NCI-H1092 treated with DMSO at 0.1 percent for 48 hours (cell line): ENCODE results near the gene FAM177A1.

Source experiments
- DNase-seq: peaks from one replicate; lab custom pipeline; 2025; lab: John Stamatoyannopoulos, UW

FAM177A1 gene

DNA sequence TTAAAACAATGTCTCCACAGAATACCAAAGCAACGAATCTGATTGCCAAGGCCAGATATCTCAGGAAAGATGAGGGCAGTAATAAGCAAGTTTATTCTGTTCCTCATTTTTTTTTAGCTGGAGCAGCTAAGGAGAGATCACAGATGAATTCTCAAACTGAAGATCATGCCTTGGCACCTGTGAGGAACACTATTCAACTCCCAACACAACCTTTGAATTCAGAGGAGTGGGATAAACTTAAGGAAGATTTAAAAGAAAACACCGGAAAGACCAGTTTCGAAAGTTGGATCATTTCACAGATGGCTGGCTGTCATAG, 77.3 kb downstream of the FAM177A1 start:
- DNase-seq = no peak

DNA sequence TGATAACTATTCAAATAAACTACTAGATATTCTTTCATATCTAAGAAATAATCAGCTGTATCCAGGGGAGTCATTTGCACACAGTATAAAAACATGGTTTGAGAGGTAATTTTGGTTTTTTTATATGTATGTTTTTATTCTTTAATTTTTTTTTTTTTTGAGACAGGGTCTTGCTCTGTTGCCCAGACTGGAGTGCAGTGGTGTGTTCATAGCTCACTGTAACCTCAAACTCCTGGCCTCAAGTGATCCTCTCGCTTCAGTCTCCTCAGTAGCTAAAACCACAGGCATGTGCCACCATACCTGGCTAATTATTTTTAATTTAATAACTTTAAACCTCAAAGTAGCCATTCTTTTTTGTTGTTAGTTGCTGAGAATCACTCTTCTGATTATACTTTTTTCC, 78.1 kb downstream of the FAM177A1 start:
- no peak for DNase-seq
